ENCODE results near the gene HMGXB3. TPM values are rescaled to one million over a fixed set of nuclear protein-coding genes. Genes with fewer than 3 reads are reported as not detected.
"Not testable (repeated sequence)": the region's sequence is repeated elsewhere in the genome, so short reads cannot be mapped to it uniquely, and the experiment has no call there.

HMGXB3 gene
- total RNA-seq, 2 experiments from 2014 or later = 29.4 to 31.7 TPM

- ChIA-PET CTCF (interaction anchor here (1.0 to 2.4 kb wide), 4 partner anchors 12 to 19 kb away, joined by 3 to 7 read pairs (median 4); no protein-coding TSS in a partner anchor), POLR2A (no interaction called here)
- peaks cover 53% of the 10 kb centered on the region for H3K36me3 Mint-ChIP-seq (ENCODE audit: low read depth)
Observed at GRCh38 chr5:150033334-150033733, 32.8 kb downstream of the HMGXB3 start.

GRCh38 chr5:150034662-150035061 is 34.1 kb downstream of the HMGXB3 start:
- DNase-seq = no peak
- Mint-ChIP-seq H3K27me3 (no peaks in the 10 kb centered on the region), H3K9me3 (no peaks in the 10 kb centered on the region), H3K36me3 (ENCODE audit: low read depth) (peaks cover 56% of the 10 kb centered on the region), H3K4me3 (no peak overlapping the region), H3K4me1 (no peaks in the 10 kb centered on the region), H3K27ac (no peak overlapping the region)
- ChIA-PET CTCF (interaction anchor here (1.2 to 2.4 kb wide), 3 partner anchors 13 to 24 kb away, joined by 3 to 7 read pairs (median 6); no protein-coding TSS in a partner anchor), POLR2A (no interaction called here)

More at GRCh38 chr5:150033334-150033733, 32.8 kb downstream of the HMGXB3 start:
- no peaks in the 10 kb centered on the region for H3K27me3 Mint-ChIP-seq
- no peaks in the 10 kb centered on the region for H3K4me1 Mint-ChIP-seq
- no peak overlapping the region for H3K4me3 Mint-ChIP-seq
- DNase-seq = no peak
- H3K9me3 Mint-ChIP-seq = no peaks in the 10 kb centered on the region
- no peak overlapping the region for H3K27ac Mint-ChIP-seq

GRCh38 chr5:150035139-150035895 is 34.8 kb downstream of the HMGXB3 start:
- Mint-ChIP-seq H3K36me3 (ENCODE audit: low read depth) (peaks cover 59% of the 10 kb centered on the region), H3K27ac (peak overlapping the region; percentile 41), H3K4me3 (no peak overlapping the region), H3K9me3 (no peaks in the 10 kb centered on the region), H3K27me3 (no peaks in the 10 kb centered on the region), H3K4me1 (no peaks in the 10 kb centered on the region)
- DNase-seq = no peak
- CTCF ChIA-PET = interaction anchor here (1.2 to 2.4 kb wide), 3 partner anchors 14 to 23 kb away, joined by 3 to 7 read pairs (median 6); no protein-coding TSS in a partner anchor
- POLR2A ChIA-PET = no interaction called here

GRCh38 chr5:150036513-150036912 is 36.0 kb downstream of the HMGXB3 start:
- Mint-ChIP-seq H3K27me3 (no peaks in the 10 kb centered on the region), H3K27ac (no peak overlapping the region), H3K4me1 (no peaks in the 10 kb centered on the region), H3K36me3 (ENCODE audit: low read depth) (peaks cover 65% of the 10 kb centered on the region), H3K4me3 (no peak overlapping the region), H3K9me3 (no peaks in the 10 kb centered on the region)
- ChIA-PET CTCF (interaction anchor here (0.6 to 1.1 kb wide), 4 partner anchors 8 to 717 kb away, joined by 3 to 4 read pairs (median 3); no protein-coding TSS in a partner anchor), POLR2A (no interaction called here)
- DNase-seq = no peak

GRCh38 chr5:150038547-150038946 is 38.0 kb downstream of the HMGXB3 start:
- DNase-seq = no peak
- no peak overlapping the region for H3K4me3 Mint-ChIP-seq
- H3K27me3 Mint-ChIP-seq = no peaks in the 10 kb centered on the region
- H3K9me3 Mint-ChIP-seq = no peaks in the 10 kb centered on the region
- H3K36me3 Mint-ChIP-seq (ENCODE audit: low read depth) = peaks cover 67% of the 10 kb centered on the region
- CTCF ChIA-PET = interaction anchor here (5.0 kb wide), 1 partner anchor 8 kb away, joined by 19 read pairs; no protein-coding TSS in a partner anchor
- POLR2A ChIA-PET = no interaction called here
- no peak overlapping the region for H3K27ac Mint-ChIP-seq
- peaks cover 13% of the 10 kb centered on the region for H3K4me1 Mint-ChIP-seq

- peaks cover 35% of the 10 kb centered on the region for H3K4me1 Mint-ChIP-seq
- no peaks in the 10 kb centered on the region for H3K27me3 Mint-ChIP-seq
- no peak overlapping the region for H3K4me3 Mint-ChIP-seq
- DNase-seq = no peak
- POLR2A ChIA-PET = interaction anchor here (0.6 kb wide), 1 partner anchor 401 kb away, joined by 3 read pairs; no protein-coding TSS in a partner anchor
- CTCF ChIA-PET = interaction anchor here (1.0 to 5.0 kb wide), 4 partner anchors 12 to 24 kb away, joined by 3 to 19 read pairs (median 4); no protein-coding TSS in a partner anchor
- peak overlapping the region; percentile 9 for H3K27ac Mint-ChIP-seq
- H3K9me3 Mint-ChIP-seq = no peaks in the 10 kb centered on the region
- H3K36me3 Mint-ChIP-seq (ENCODE audit: low read depth) = peaks cover 62% of the 10 kb centered on the region
Observed at GRCh38 chr5:150042459-150042858, 41.9 kb downstream of the HMGXB3 start.

GRCh38 chr5:150043657-150044328 is 43.3 kb downstream of the HMGXB3 start:
- POLR2A ChIA-PET = no interaction called here
- Mint-ChIP-seq H3K4me1 (peaks cover 40% of the 10 kb centered on the region), H3K4me3 (no peak overlapping the region)

GRCh38 chr5:150044329-150044681 is 43.8 kb downstream of the HMGXB3 start:
- H3K27ac Mint-ChIP-seq = peak overlapping the region; percentile 80
- ChIA-PET CTCF (interaction anchor here (1.3 to 1.9 kb wide), 3 partner anchors 15 to 20 kb away, joined by 3 to 4 read pairs (median 3); no protein-coding TSS in a partner anchor), POLR2A (no interaction called here)
- no peaks in the 10 kb centered on the region for H3K9me3 Mint-ChIP-seq
- H3K36me3 Mint-ChIP-seq (ENCODE audit: low read depth) = peaks cover 69% of the 10 kb centered on the region
- no peaks in the 10 kb centered on the region for H3K27me3 Mint-ChIP-seq
- DNase-seq = no peak
- no peak overlapping the region for H3K4me3 Mint-ChIP-seq
- H3K4me1 Mint-ChIP-seq = peaks cover 40% of the 10 kb centered on the region

More at GRCh38 chr5:150043657-150044328, 43.3 kb downstream of the HMGXB3 start:
- peak overlapping the region; percentile 80 for H3K27ac Mint-ChIP-seq
- no peaks in the 10 kb centered on the region for H3K9me3 Mint-ChIP-seq
- H3K36me3 Mint-ChIP-seq (ENCODE audit: low read depth) = peaks cover 64% of the 10 kb centered on the region
- CTCF ChIA-PET = interaction anchor here (0.7 to 5.0 kb wide), 4 partner anchors 13 to 127 kb away, joined by 3 to 19 read pairs (median 4); no protein-coding TSS in a partner anchor
- no peak for DNase-seq
- H3K27me3 Mint-ChIP-seq = no peaks in the 10 kb centered on the region

GRCh38 chr5:150044712-150045111 is 44.2 kb downstream of the HMGXB3 start:
- Mint-ChIP-seq H3K4me1 (peaks cover 40% of the 10 kb centered on the region), H3K27ac (peak overlapping the region; percentile 43), H3K4me3 (no peak overlapping the region), H3K36me3 (ENCODE audit: low read depth) (peaks cover 70% of the 10 kb centered on the region), H3K9me3 (no peaks in the 10 kb centered on the region), H3K27me3 (no peaks in the 10 kb centered on the region)
- ChIA-PET POLR2A (no interaction called here), CTCF (interaction anchor here (1.3 to 1.9 kb wide), 4 partner anchors 14 to 20 kb away, joined by 3 to 8 read pairs (median 4); no protein-coding TSS in a partner anchor)
- DNase-seq = no peak

- H3K4me1 Mint-ChIP-seq = peaks cover 40% of the 10 kb centered on the region
- no peak overlapping the region for H3K27ac Mint-ChIP-seq
- CTCF ChIA-PET = interaction anchor here (0.8 to 1.9 kb wide), 5 partner anchors 12 to 19 kb away, joined by 3 to 8 read pairs (median 3); no protein-coding TSS in a partner anchor
- peaks cover 67% of the 10 kb centered on the region for H3K36me3 Mint-ChIP-seq (ENCODE audit: low read depth)
- H3K4me3 Mint-ChIP-seq = no peak overlapping the region
- H3K27me3 Mint-ChIP-seq = no peaks in the 10 kb centered on the region
- no peak for DNase-seq
- POLR2A ChIA-PET = no interaction called here
- H3K9me3 Mint-ChIP-seq = no peaks in the 10 kb centered on the region
Observed at GRCh38 chr5:150045549-150045948, 45.0 kb downstream of the HMGXB3 start.

GRCh38 chr5:150046031-150046430 is 45.5 kb downstream of the HMGXB3 start:
- no peak overlapping the region for H3K27ac Mint-ChIP-seq

GRCh38 chr5:150050172-150050811 is 49.8 kb downstream of the HMGXB3 start:
- H3K4me3 Mint-ChIP-seq, H3K27ac Mint-ChIP-seq, POLR2A ChIA-PET, DNase-seq, H3K27me3 Mint-ChIP-seq, H3K9me3 Mint-ChIP-seq: not testable (repeated sequence)
- H3K36me3 Mint-ChIP-seq (ENCODE audit: low read depth) = peaks cover 45% of the 10 kb centered on the region
- CTCF ChIA-PET = interaction anchor here (0.7 to 2.2 kb wide), 3 partner anchors 21 to 68 kb away, joined by 3 to 14 read pairs (median 4); no protein-coding TSS in a partner anchor
- H3K4me1 Mint-ChIP-seq = peaks cover 12% of the 10 kb centered on the region

More at GRCh38 chr5:150046031-150046430, 45.5 kb downstream of the HMGXB3 start:
- POLR2A ChIA-PET = no interaction called here
- no peak for DNase-seq
- CTCF ChIA-PET = interaction anchor here (0.8 to 1.9 kb wide), 3 partner anchors 12 to 18 kb away, joined by 3 to 8 read pairs (median 6); no protein-coding TSS in a partner anchor
- H3K4me3 Mint-ChIP-seq = no peak overlapping the region
- H3K27me3 Mint-ChIP-seq = no peaks in the 10 kb centered on the region
- H3K9me3 Mint-ChIP-seq = no peaks in the 10 kb centered on the region
- H3K36me3 Mint-ChIP-seq (ENCODE audit: low read depth) = peaks cover 67% of the 10 kb centered on the region
- H3K4me1 Mint-ChIP-seq = peaks cover 40% of the 10 kb centered on the region
